CD4-positive, alpha-beta T cell treated with Interleukin-10 for 1 hour (primary cell): ENCODE measurements around the gene LHB.
"Not testable (repeated sequence)": the region's sequence is repeated elsewhere in the genome, so short reads cannot be mapped to it uniquely, and the experiment has no call there.

Experiments
- DNase-seq: peaks from one replicate; pipeline ENCODE4 v3.0.0-alpha.2; 2020

LHB gene

GRCh38 chr19:49036815-49037214, 19.9 kb upstream of the LHB start, which contains the start of gene CGB1:
Gene CGB1, minus strand, starts transcription at chr19:49036895. Its CDS starts 184 bp downstream, at chr19:49036711.
- peak; percentile 34 for DNase-seq

GRCh38 chr19:49031642-49032301, 14.9 kb upstream of the LHB start, which contains the start of gene CGB2:
Gene CGB2, plus strand, starts transcription at chr19:49031890. Its CDS starts 206 bp downstream, at chr19:49032096.
- peak; percentile 60 for DNase-seq

GRCh38 chr19:49030323-49030722, 13.4 kb upstream of the LHB start:
- not testable (repeated sequence) for DNase-seq

- not testable (repeated sequence) for DNase-seq
These were observed 12.9 kb upstream of the LHB start for GRCh38 chr19:49029749-49030148.

- not testable (repeated sequence) for DNase-seq
These were observed 11.8 kb upstream of the LHB start for GRCh38 chr19:49028686-49029085.

- not testable (repeated sequence) for DNase-seq
These were observed 8.7 kb upstream of the LHB start for GRCh38 chr19:49025599-49025998.

- DNase-seq = not testable (repeated sequence)
These were observed 8.2 kb upstream of the LHB start for GRCh38 chr19:49025088-49025487.

- DNase-seq = not testable (repeated sequence)
These were observed 7.3 kb upstream of the LHB start, which contains the start of gene CGB3 for GRCh38 chr19:49024233-49024632. Gene CGB3, minus strand, starts transcription at chr19:49024333. Its CDS starts 362 bp downstream, at chr19:49023971.

- DNase-seq = no peak
These were observed 5.2 kb upstream of the LHB start for GRCh38 chr19:49022116-49022515.

GRCh38 chr19:49020931-49021895, 4.3 kb upstream of the LHB start:
- no peak for DNase-seq

- DNase-seq = no peak
These were observed 3.5 kb upstream of the LHB start for GRCh38 chr19:49020342-49020741.

GRCh38 chr19:49019242-49019932, 2.5 kb upstream of the LHB start:
- peak; percentile 71 for DNase-seq

GRCh38 chr19:49018388-49019241, 1.7 kb upstream of the LHB start:
- peak; percentile 34 for DNase-seq

GRCh38 chr19:49017666-49018351, 918 bp upstream of the LHB start:
- DNase-seq = peak; percentile 73

- DNase-seq = no peak
These were observed 638 bp downstream of the LHB start for GRCh38 chr19:49016067-49016839.

- DNase-seq = no peak
These were observed 2.0 kb downstream of the LHB start for GRCh38 chr19:49014870-49015255.

- DNase-seq = no peak
These were observed 2.6 kb downstream of the LHB start for GRCh38 chr19:49014123-49014869.

GRCh38 chr19:49011194-49011593, 5.7 kb downstream of the LHB start:
- no peak for DNase-seq

- no peak for DNase-seq
These were observed 6.4 kb downstream of the LHB start for GRCh38 chr19:49010453-49010852.

- no peak for DNase-seq
These were observed 7.1 kb downstream of the LHB start for GRCh38 chr19:49009828-49010227.
